Vagina (tissue), 2 donors: Measurements from ENCODE around the gene PEMT. TPM values are rescaled to one million over a fixed set of nuclear protein-coding genes. Genes with fewer than 3 reads are reported as not detected.

ENCODE experiments used
- DNase-seq, 2 donors: peaks; one replicate each; pipeline ENCODE4 v3.0.0-alpha.2; 2017; ENCODE audit errors: extremely low spot score in 2 of 2
- H3K27ac ChIP-seq: fragments of 200-600 bp; sonication (generic); one replicate; pipeline ENCODE4 v1.5.1; 2019
- H3K27me3 ChIP-seq: fragments of 200-600 bp; sonication (generic); one replicate; pipeline ENCODE4 v1.5.1; 2019
- H3K36me3 ChIP-seq, 2 donors: fragments of 200-600 bp; sonication (generic); one replicate each; pipeline ENCODE4 v1.5.1; 2017 to 2019
- H3K4me1 ChIP-seq: fragments of 200-600 bp; sonication (generic); one replicate; pipeline ENCODE4 v1.5.1; 2019
- H3K4me3 ChIP-seq, 2 donors: fragments of 200-600 bp; sonication (generic); 1 replicate in 1 of 2; 2 replicates in 1 of 2; pipeline ENCODE4 v1.5.1; 2016 to 2019
- H3K9me3 ChIP-seq: fragments of 200-600 bp; sonication (generic); one replicate; pipeline ENCODE4 v1.5.1; 2019
- POLR2A ChIP-seq, 2 donors: fragments of 450-650 bp; IDR thresholded peaks; one replicate each; pipeline ENCODE4 v1.6.1; 2017; ENCODE audit warnings: antibody characterized with exemption in 2 of 2, mild to moderate bottlenecking in 2 of 2, moderate library complexity in 2 of 2
- POLR2AphosphoS5 ChIP-seq, 2 donors: sonication (generic); formaldehyde crosslinking; IDR thresholded peaks; one replicate each; pipeline ENCODE4 v1.9.0; 2017; ENCODE audit warnings: antibody characterized with exemption in 2 of 2, mild to moderate bottlenecking in 2 of 2, low read depth in 1 of 2; ENCODE audit not compliant: insufficient read depth in 1 of 2
- intact Hi-C: fragments of 100-400 bp; cut with DNase I; formaldehyde crosslinking; loops from one replicate; pipeline ENCODE4 v1.15.1; 2023
- total RNA-seq: library from RNA; depleted of rRNA; stranded (reverse); fragments of >200 nt; gene quantifications from one replicate; pipeline ENCODE4 v1.2.3, GENCODE V29; 2016
- TF ChIP-seq, protein P1 (sequence below), 3 experiments: fragments of 450-650 bp in 2 of 3; fragments of 200-600 bp in 1 of 3; sonication (generic) in 1 of 3; IDR thresholded peaks; one replicate each; pipeline ENCODE4 v1.5.1; 2017 to 2019; ENCODE audit warnings: antibody characterized with exemption in 3 of 3, mild to moderate bottlenecking in 2 of 3, moderate library complexity in 2 of 3

Gene PEMT
- total RNA-seq, 1 donor from 2014 or later = 37.3 TPM

DNA sequence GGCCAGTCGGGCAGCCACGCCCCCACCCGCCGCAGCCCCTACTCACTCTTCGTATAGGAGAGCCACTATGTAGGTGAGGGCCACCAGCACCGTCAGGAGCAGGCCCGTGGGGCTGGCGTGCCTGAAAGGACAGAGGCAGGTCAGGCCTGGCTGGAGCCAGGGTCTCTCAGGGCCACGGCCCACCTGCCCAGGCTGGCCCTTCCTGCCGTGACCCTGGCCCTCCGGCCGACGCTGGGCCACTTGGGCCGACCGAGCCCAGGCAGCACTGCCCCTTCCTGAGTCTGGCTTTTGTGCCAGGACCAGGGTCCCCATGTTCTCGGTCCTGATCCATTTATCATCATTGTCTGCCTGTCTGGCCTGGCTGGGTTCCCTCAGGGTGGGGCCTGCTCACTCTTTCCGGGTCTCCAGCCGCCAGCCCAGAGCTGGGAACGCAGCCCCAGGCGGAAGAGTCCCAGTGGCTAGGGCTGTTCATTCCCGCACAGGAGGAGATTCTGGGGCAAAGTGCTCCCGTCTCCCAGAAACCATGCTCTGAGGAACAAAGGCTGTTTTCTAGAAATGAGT is 85.2 kb downstream of the PEMT start:
- intact Hi-C loops = loop anchor here (10.0 kb wide), 1 partner anchor 139 kb away; no protein-coding TSS in a partner anchor
- Histone ChIP-seq H3K27ac (no peak overlapping the region), H3K9me3 (no peaks in the 10 kb centered on the region), H3K4me3 (no peak overlapping the region), H3K36me3 (no peaks in the 10 kb centered on the region), H3K27me3 (no peaks in the 10 kb centered on the region), H3K4me1 (peaks cover 3% of the 10 kb centered on the region)
- no peak for DNase-seq
- no peak for TF ChIP-seq POLR2AphosphoS5 (IDR thresholded peaks at IDR 0.05; ENCODE audit: insufficient read depth in 1 of 2, low read depth in 1 of 2)
- TF ChIP-seq, protein P1, sequence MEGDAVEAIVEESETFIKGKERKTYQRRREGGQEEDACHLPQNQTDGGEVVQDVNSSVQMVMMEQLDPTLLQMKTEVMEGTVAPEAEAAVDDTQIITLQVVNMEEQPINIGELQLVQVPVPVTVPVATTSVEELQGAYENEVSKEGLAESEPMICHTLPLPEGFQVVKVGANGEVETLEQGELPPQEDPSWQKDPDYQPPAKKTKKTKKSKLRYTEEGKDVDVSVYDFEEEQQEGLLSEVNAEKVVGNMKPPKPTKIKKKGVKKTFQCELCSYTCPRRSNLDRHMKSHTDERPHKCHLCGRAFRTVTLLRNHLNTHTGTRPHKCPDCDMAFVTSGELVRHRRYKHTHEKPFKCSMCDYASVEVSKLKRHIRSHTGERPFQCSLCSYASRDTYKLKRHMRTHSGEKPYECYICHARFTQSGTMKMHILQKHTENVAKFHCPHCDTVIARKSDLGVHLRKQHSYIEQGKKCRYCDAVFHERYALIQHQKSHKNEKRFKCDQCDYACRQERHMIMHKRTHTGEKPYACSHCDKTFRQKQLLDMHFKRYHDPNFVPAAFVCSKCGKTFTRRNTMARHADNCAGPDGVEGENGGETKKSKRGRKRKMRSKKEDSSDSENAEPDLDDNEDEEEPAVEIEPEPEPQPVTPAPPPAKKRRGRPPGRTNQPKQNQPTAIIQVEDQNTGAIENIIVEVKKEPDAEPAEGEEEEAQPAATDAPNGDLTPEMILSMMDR (IDR thresholded peaks at IDR 0.05) = no peak
- no peak for TF ChIP-seq POLR2A (IDR thresholded peaks at IDR 0.05)

DNA sequence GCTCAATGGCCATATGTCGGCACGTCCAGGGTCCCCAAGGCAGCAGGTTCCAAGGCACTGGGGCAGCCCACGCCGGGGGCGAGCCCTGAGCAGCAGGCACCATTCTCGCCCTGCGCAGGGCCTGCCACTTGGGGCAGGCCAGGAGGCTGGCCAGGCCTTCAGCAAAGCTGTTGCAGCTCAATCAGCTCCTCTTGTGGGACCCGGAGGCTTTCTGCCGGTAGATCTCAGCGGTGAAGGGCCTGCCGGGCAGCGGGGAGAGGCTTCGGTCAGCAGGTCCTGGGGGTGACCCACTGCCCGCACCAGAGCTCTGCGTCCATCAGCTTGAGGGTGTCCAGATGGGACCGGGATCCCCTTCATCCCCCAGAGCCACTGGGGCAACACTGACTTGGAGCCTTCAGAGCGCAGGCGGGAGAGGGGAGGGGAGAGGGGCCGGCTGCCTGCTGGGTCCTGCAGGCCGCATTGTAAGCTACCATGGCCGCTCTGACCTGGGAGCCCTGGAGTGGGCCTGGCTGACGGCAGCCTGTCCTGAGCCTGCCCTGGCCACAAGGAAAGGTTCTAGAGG is 85.8 kb downstream of the PEMT start:
- Histone ChIP-seq H3K4me3 (no peak overlapping the region), H3K36me3 (no peaks in the 10 kb centered on the region), H3K9me3 (no peaks in the 10 kb centered on the region), H3K27me3 (no peaks in the 10 kb centered on the region), H3K4me1 (no peaks in the 10 kb centered on the region), H3K27ac (no peak overlapping the region)
- intact Hi-C loops = loop anchor here (10.0 kb wide), 1 partner anchor 139 kb away; no protein-coding TSS in a partner anchor
- TF ChIP-seq, protein P1 (IDR thresholded peaks at IDR 0.05) = no peak
- TF ChIP-seq POLR2AphosphoS5 (IDR thresholded peaks at IDR 0.05; ENCODE audit: insufficient read depth in 1 of 2, low read depth in 1 of 2) (no peak), POLR2A (IDR thresholded peaks at IDR 0.05) (no peak)
- no peak for DNase-seq

DNA sequence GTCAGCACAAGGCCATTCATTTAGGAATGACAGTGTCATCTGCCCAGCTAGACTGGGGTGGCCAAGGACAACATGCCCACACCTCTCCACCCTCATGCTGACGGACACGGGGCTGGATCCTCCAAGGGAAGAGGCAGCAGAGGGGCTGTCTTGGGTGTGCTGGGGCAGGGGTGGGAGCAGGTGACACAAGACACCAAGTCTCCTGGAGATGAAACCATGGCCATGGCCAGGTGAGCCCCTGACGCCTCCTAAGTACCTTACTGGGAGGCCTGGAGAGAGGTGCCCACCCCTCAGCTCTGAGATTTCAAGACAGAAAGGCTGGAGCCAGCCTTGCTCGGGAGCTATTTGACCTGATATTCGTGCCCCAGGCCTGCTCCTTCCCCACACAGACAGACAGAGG is 86.4 kb downstream of the PEMT start:
- no peaks in the 10 kb centered on the region for H3K27me3 ChIP-seq
- H3K9me3 ChIP-seq = no peaks in the 10 kb centered on the region
- no peak for DNase-seq
- no peaks in the 10 kb centered on the region for H3K4me1 ChIP-seq
- TF ChIP-seq POLR2AphosphoS5 (IDR thresholded peaks at IDR 0.05; ENCODE audit: insufficient read depth in 1 of 2, low read depth in 1 of 2) (no peak), POLR2A (IDR thresholded peaks at IDR 0.05) (no peak)
- TF ChIP-seq, protein P1 (IDR thresholded peaks at IDR 0.05) = no peak
- H3K27ac ChIP-seq = no peak overlapping the region
- intact Hi-C loops = loop anchor here (10.0 kb wide), 1 partner anchor 140 kb away; no protein-coding TSS in a partner anchor
- no peaks in the 10 kb centered on the region for H3K36me3 ChIP-seq
- no peak overlapping the region for H3K4me3 ChIP-seq

DNA sequence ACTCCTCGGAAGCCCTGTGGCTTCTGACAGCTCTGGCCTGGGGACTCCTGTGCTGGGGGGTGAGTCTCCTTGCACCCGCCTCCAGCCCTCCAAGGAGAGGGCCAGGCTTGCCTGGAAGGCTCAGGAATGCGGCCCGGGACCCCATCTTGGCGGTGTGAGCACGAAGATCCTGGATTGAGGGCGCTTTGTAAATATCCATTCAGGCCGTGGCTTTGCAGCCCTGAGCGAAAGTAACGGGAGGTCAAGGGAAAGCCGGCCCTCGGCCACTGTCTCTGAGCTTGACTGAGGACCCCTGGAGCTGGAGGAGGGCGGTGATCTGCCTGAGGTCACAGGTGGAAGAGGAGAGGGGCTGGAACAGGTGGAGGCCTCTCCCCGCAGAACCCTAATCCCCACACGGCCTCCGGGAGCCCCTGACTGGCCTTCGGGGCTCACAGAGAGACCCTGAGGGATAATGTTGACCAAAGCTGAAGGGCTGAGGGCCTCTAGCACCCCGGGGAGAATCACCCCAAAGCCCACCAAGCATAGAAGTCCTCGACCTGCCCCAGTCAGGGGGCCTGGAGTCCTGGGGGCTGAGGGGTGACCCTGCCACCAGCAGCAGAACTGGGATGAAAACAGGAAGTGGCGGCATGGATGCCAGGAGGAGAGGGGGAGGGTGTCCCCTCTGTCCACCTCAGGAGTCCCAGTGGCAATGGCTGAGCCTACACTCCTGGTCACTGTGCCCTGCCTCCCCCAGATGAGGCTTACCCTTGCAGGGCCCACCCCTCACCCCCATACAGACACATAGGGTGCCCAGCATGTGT is 87.0 kb downstream of the PEMT start:
- Histone ChIP-seq H3K4me1 (no peaks in the 10 kb centered on the region), H3K9me3 (no peaks in the 10 kb centered on the region), H3K36me3 (no peaks in the 10 kb centered on the region), H3K27me3 (no peaks in the 10 kb centered on the region), H3K4me3 (no peak overlapping the region), H3K27ac (no peak overlapping the region)
- intact Hi-C loops = loop anchor here (10.0 kb wide), 1 partner anchor 140 kb away; no protein-coding TSS in a partner anchor
- TF ChIP-seq POLR2A (IDR thresholded peaks at IDR 0.05) (no peak), POLR2AphosphoS5 (IDR thresholded peaks at IDR 0.05; ENCODE audit: insufficient read depth in 1 of 2, low read depth in 1 of 2) (no peak)
- TF ChIP-seq, protein P1 (IDR thresholded peaks at IDR 0.05) = no peak
- DNase-seq = no peak
